Activated CD8-positive, alpha-beta memory T cell treated with anti-CD3 and anti-CD28 coated beads, Interleukin-2, amount 10 ng/mL, durations not matched to agents 7 days and 5 days (primary cell): Measurements from ENCODE around the gene TNRC6A. TPM values are rescaled to one million over a fixed set of nuclear protein-coding genes. Genes with fewer than 3 reads are reported as not detected.
"Not testable (repeated sequence)": the region's sequence is repeated elsewhere in the genome, so short reads cannot be mapped to it uniquely, and the experiment has no call there.

Experiments used
- ATAC-seq: fragments of 150-1000 bp; cut with Tn5 transposase; one replicate; pipeline ENCODE4 v1.10.0; 2021; ENCODE audit warnings: moderate library complexity
- CTCF ChIA-PET: fragments of 350-600 bp; sonication (Branson Sonifier 250); formaldehyde crosslinking; loops from one replicate; lab custom pipeline; 2021; ENCODE audit warnings: antibody characterized with exemption; lab: Charles Lee
- DNase-seq: peaks from one replicate; pipeline ENCODE4 v3.0.0-alpha.2; 2020
- H3K27ac Mint-ChIP-seq: one replicate; pipeline ENCODE4 v1.8.0; 2021; ENCODE audit warnings: mild to moderate bottlenecking, mixed read lengths
- H3K27me3 Mint-ChIP-seq: one replicate; pipeline ENCODE4 v1.8.0; 2021; ENCODE audit warnings: mixed read lengths
- H3K36me3 Mint-ChIP-seq: one replicate; pipeline ENCODE4 v1.8.0; 2021; ENCODE audit warnings: mild to moderate bottlenecking, mixed read lengths
- H3K4me1 Mint-ChIP-seq: one replicate; pipeline ENCODE4 v1.8.0; 2021; ENCODE audit warnings: mixed read lengths
- H3K4me3 Mint-ChIP-seq: one replicate; pipeline ENCODE4 v1.8.0; 2021; ENCODE audit warnings: mild to moderate bottlenecking, moderate library complexity, mixed read lengths
- H3K9me3 Mint-ChIP-seq: one replicate; pipeline ENCODE4 v1.8.0; 2022; ENCODE audit warnings: low read depth, mixed read lengths
- total RNA-seq, 2 experiments: library from RNA; stranded (reverse); gene quantifications; one replicate each; pipeline ENCODE4 v1.2.3, GENCODE V29; 2021

TNRC6A gene
- total RNA-seq, 2 experiments from 2014 or later = 38.9 to 39.6 TPM

GRCh38 chr16:24774510-24774909, 45.1 kb downstream of the TNRC6A start:
- Mint-ChIP-seq H3K27ac (no peak overlapping the region), H3K36me3 (peaks cover 30% of the 10 kb centered on the region), H3K27me3 (no peaks in the 10 kb centered on the region), H3K9me3 (no peaks in the 10 kb centered on the region), H3K4me1 (peaks cover 34% of the 10 kb centered on the region), H3K4me3 (no peak overlapping the region)
- CTCF ChIA-PET = no interaction called here
- DNase-seq = no peak
- no peak for ATAC-seq

DNA sequence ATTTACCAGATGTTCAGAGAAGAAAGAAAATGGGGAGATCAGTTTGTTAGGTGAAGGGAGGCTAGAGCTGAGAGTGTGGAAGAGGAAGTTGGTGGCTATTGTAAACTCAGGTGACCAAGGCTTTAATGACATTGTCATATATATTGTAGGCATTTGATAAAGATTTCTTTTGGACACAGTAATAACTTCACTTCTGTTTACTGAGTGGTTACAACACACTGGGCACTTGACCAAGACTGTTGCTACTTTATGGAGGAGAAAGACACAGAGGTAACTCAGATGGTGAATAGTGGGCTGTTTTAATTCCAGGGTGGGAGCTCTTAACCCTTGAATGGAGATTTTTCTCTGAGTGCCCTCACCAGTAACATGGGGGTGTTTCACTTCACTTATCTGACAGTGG, 46.0 kb downstream of the TNRC6A start:
- peaks cover 24% of the 10 kb centered on the region for H3K4me1 Mint-ChIP-seq
- H3K9me3 Mint-ChIP-seq = no peaks in the 10 kb centered on the region
- DNase-seq (no peak), ATAC-seq (no peak)
- peaks cover 33% of the 10 kb centered on the region for H3K36me3 Mint-ChIP-seq
- H3K27me3 Mint-ChIP-seq = no peaks in the 10 kb centered on the region
- CTCF ChIA-PET = no interaction called here
- H3K4me3 Mint-ChIP-seq = no peak overlapping the region
- no peak overlapping the region for H3K27ac Mint-ChIP-seq

GRCh38 chr16:24776501-24777220, 47.2 kb downstream of the TNRC6A start:
- H3K4me1 Mint-ChIP-seq = peaks cover 14% of the 10 kb centered on the region
- CTCF ChIA-PET = no interaction called here
- H3K9me3 Mint-ChIP-seq = no peaks in the 10 kb centered on the region
- no peak overlapping the region for H3K4me3 Mint-ChIP-seq
- ATAC-seq = no peak
- peaks cover 39% of the 10 kb centered on the region for H3K36me3 Mint-ChIP-seq
- no peak overlapping the region for H3K27ac Mint-ChIP-seq
- no peaks in the 10 kb centered on the region for H3K27me3 Mint-ChIP-seq
- DNase-seq = no peak

GRCh38 chr16:24778671-24779070, 49.2 kb downstream of the TNRC6A start:
- ATAC-seq (no peak), DNase-seq (no peak)
- CTCF ChIA-PET = no interaction called here
- H3K27me3 Mint-ChIP-seq = no peaks in the 10 kb centered on the region
- no peaks in the 10 kb centered on the region for H3K9me3 Mint-ChIP-seq
- peaks cover 44% of the 10 kb centered on the region for H3K36me3 Mint-ChIP-seq
- peaks cover 12% of the 10 kb centered on the region for H3K4me1 Mint-ChIP-seq
- no peak overlapping the region for H3K4me3 Mint-ChIP-seq
- no peak overlapping the region for H3K27ac Mint-ChIP-seq

DNA sequence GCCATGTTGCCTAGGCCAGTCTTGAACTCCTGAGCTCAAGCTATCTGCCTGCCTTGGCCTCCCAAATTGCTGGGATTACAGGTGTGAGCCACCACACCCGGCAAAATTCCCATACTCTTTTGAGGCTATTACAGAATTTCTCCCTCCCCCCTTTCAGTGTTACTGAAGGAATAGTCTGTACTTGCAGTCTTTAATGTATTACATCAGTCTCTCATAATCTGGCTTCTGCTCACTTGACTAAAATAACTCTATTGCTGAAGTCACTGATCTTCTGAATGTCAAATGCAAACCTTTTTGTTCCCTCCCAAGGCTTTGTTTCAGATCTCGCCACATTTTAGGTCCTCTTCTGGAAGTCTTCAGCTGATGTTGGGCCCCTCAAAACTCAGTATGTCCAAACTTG, 51.8 kb downstream of the TNRC6A start:
- Mint-ChIP-seq H3K36me3 (peaks cover 36% of the 10 kb centered on the region), H3K4me3 (no peak overlapping the region), H3K27me3 (no peaks in the 10 kb centered on the region), H3K27ac (no peak overlapping the region), H3K4me1 (peaks cover 4% of the 10 kb centered on the region), H3K9me3 (no peaks in the 10 kb centered on the region)
- DNase-seq (no peak), ATAC-seq (no peak)
- CTCF ChIA-PET = no interaction called here

DNA sequence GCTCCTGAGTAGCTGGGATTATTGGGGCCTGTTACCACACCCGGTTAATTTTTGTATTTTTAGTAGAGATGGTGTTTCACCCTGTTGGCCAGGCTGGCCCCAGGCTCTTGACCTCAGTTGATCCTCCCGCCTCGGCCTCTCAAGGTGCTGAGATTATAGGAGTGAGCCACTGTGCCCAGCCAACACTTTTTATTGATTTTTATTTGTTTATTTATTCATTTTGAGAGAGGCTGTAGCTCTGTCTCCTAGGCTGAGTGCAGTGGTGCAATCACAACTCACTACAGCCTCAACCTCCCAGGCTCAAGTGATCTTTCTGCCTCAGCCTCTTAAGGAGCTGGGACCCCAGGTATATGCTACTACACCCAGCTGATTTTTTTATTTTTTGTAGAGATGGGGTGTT, 54.7 kb downstream of the TNRC6A start:
- Mint-ChIP-seq H3K27ac (no peak overlapping the region), H3K4me1 (no peaks in the 10 kb centered on the region), H3K9me3 (no peaks in the 10 kb centered on the region), H3K27me3 (no peaks in the 10 kb centered on the region), H3K4me3 (no peak overlapping the region), H3K36me3 (peaks cover 25% of the 10 kb centered on the region)
- ATAC-seq (no peak), DNase-seq (no peak)
- CTCF ChIA-PET = no interaction called here

DNA sequence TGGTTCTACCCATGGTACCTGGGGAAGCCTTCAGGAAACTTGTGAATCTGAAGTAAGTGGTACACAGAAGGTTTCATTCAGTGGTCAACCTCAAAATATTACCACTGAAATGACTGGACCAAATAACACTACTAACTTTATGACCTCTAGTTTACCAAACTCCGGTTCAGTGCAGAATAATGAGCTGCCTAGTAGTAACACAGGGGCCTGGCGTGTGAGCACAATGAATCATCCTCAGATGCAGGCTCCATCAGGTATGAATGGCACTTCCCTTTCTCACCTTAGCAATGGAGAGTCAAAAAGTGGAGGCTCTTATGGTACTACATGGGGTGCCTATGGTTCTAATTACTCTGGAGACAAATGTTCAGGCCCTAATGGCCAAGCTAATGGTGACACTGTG, 60.4 kb downstream of the TNRC6A start:
- ATAC-seq (no peak), DNase-seq (no peak)
- CTCF ChIA-PET = no interaction called here
- Mint-ChIP-seq H3K27me3 (no peaks in the 10 kb centered on the region), H3K4me1 (no peaks in the 10 kb centered on the region), H3K36me3 (peaks cover 26% of the 10 kb centered on the region), H3K27ac (no peak overlapping the region), H3K9me3 (no peaks in the 10 kb centered on the region), H3K4me3 (no peak overlapping the region)

DNA sequence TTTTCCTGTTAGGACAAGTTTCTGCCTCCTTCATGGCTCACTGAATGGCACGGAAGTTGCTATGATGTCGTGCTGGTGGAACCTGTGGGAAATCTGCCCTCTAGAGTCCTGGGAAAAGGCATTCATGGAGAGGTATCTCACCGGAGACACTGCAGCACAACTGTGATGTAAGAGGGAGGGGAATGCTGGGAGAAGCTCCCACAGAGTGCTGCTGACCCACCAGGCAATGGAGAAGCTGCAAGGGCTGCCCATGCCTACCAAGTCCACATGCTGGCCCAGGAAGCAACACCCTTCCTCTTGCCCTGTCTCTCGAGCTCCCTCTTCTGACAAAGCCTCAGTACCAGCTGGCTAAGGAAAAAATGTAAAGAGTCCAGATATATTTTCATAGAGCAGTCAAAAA, 71.1 kb downstream of the TNRC6A start:
- ATAC-seq = no peak
- Mint-ChIP-seq H3K4me3 (no peak overlapping the region), H3K27ac (no peak overlapping the region), H3K9me3 (no peaks in the 10 kb centered on the region), H3K36me3 (peaks cover 44% of the 10 kb centered on the region), H3K27me3 (no peaks in the 10 kb centered on the region), H3K4me1 (no peaks in the 10 kb centered on the region)
- DNase-seq = no peak
- CTCF ChIA-PET = interaction anchor here (1.2 kb wide), 1 partner anchor 284 kb away, joined by 4 read pairs; no protein-coding TSS in a partner anchor

DNA sequence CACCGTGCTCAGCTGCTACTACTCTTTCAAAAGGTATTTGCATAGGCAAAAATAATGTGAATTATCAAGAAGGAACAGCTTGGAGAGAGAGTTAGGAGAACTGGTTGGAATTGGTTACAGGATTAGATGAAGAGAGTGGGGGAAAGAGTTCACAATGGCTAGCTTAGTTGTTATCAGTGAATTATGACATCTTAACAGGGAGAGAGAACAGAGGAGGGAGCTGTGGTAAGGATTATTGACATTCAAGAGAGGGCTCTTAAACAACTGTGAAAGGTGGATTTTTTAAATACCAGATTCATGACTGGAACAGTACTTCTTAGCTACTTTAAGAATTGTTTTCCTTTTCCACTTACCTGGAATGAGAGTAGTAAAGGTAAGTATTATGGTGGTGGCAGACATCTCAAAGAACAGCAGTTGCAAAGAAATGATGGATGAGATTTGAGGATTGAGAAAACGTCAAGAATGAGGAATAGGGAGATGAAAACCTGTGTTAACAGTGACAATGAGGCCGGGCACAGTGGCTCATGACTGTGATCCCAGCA, 72.4 kb downstream of the TNRC6A start:
- no peak for ATAC-seq
- H3K27ac Mint-ChIP-seq = no peak overlapping the region
- H3K27me3 Mint-ChIP-seq = no peaks in the 10 kb centered on the region
- DNase-seq = no peak
- no peaks in the 10 kb centered on the region for H3K4me1 Mint-ChIP-seq
- no peaks in the 10 kb centered on the region for H3K9me3 Mint-ChIP-seq
- no peak overlapping the region for H3K4me3 Mint-ChIP-seq
- H3K36me3 Mint-ChIP-seq = peaks cover 50% of the 10 kb centered on the region
- CTCF ChIA-PET = no interaction called here

GRCh38 chr16:24805484-24805883, 76.0 kb downstream of the TNRC6A start:
- no peak overlapping the region for H3K27ac Mint-ChIP-seq
- H3K36me3 Mint-ChIP-seq = peaks cover 44% of the 10 kb centered on the region
- ATAC-seq (no peak), DNase-seq (no peak)
- no peaks in the 10 kb centered on the region for H3K9me3 Mint-ChIP-seq
- H3K4me1 Mint-ChIP-seq = no peaks in the 10 kb centered on the region
- no peaks in the 10 kb centered on the region for H3K27me3 Mint-ChIP-seq
- CTCF ChIA-PET = no interaction called here
- no peak overlapping the region for H3K4me3 Mint-ChIP-seq

DNA sequence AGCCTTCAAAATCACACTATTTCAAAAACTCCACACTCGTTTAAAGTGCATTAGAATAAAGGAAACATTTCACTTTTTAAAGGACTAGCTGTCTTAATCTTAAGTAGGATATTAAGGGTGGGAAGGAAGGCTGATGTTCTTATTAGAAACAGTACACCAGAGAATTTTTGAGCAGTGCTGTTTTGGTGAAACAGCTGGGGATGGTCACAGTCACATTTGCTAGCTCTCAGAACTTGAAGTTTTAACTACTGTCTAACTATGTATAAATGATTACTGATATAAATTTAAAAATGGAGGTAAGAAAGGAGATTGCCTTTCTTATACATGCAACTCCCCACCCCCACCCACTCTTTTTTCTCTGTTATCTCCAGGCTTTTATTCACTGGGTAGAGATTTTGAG, 77.8 kb downstream of the TNRC6A start:
- Mint-ChIP-seq H3K9me3 (no peaks in the 10 kb centered on the region), H3K27me3 (no peaks in the 10 kb centered on the region), H3K4me1 (no peaks in the 10 kb centered on the region), H3K4me3 (no peak overlapping the region), H3K27ac (no peak overlapping the region), H3K36me3 (peaks cover 36% of the 10 kb centered on the region)
- ATAC-seq (no peak), DNase-seq (no peak)
- CTCF ChIA-PET = interaction anchor here (0.6 to 0.9 kb wide), 2 partner anchors 9 to 100 kb away, joined by 3 read pairs; no protein-coding TSS in a partner anchor

DNA sequence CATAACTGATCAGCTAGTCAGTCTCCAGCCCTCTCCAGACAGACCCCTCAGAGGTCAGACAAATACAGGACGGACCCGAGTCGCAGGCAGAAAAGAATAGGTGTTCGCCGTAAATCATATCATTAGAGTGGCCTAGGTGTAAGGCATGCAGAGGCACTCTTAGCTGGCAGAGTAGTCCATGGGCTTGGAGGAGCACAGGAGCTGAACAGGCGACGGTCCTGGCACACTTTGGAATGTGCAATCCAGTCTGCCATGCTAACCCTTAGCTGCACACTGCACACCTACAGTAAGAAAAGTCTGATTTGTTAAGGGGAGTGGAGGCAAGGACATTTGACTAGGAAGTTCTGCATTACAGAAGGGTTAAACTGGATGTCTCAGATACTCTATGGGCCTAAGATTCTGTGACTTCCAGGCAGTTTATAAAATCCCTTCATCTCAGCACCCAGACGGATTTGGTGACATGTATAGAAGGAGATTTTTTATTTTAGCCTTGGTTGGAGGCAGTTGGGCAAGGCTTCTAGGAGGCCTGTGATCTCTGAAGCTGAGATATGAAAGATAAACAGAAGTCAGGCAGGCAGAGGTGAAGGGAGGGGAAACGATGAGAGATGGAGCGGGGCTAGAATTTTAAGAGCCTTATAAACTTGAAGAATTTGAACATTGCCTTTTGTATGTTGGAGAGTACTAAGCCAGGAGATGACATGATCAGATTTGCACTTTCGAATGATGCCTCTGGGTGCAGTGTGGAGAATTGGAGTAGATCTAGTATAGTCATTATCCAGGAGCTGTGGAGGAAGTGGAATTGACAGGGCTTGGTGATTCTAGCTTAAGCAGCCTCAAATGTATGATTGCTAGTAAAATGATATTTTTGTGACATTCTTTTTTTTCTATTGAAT, 81.7 kb downstream of the TNRC6A start:
- Mint-ChIP-seq H3K27me3 (no peaks in the 10 kb centered on the region), H3K36me3 (peaks cover 34% of the 10 kb centered on the region), H3K27ac (no peak overlapping the region), H3K4me3 (no peak overlapping the region), H3K4me1 (no peaks in the 10 kb centered on the region), H3K9me3 (no peaks in the 10 kb centered on the region)
- DNase-seq (no peak), ATAC-seq (no peak)
- CTCF ChIA-PET = interaction anchor here (0.9 to 1.1 kb wide), 2 partner anchors 10 to 13 kb away, joined by 3 read pairs; no protein-coding TSS in a partner anchor

- ATAC-seq, H3K4me3 Mint-ChIP-seq, H3K27ac Mint-ChIP-seq, DNase-seq, H3K4me1 Mint-ChIP-seq, H3K27me3 Mint-ChIP-seq, H3K9me3 Mint-ChIP-seq: not testable (repeated sequence)
- H3K36me3 Mint-ChIP-seq = peaks cover 30% of the 10 kb centered on the region
- CTCF ChIA-PET = interaction anchor here (1.2 kb wide), 1 partner anchor 295 kb away, joined by 3 read pairs; no protein-coding TSS in a partner anchor
Observed at GRCh38 chr16:24812813-24813212, 83.4 kb downstream of the TNRC6A start.
